Psoas muscle (tissue), 8 donors: ENCODE data around the gene YJU2. TPM values are rescaled to one million over a fixed set of nuclear protein-coding genes. Genes with fewer than 3 reads are reported as not detected.
A peak's percentile ranks its signal among the peaks of the same experiment; 100 is the strongest.

Source experiments
- ATAC-seq, 4 donors: fragments of 200-7000 bp; cut with Tn5 transposase; one replicate each; pipeline ENCODE4 v1.9.1; 2020; ENCODE audit warnings: moderate library complexity in 3 of 4, mild to moderate bottlenecking in 2 of 4
- DNase-seq, 2 donors: peaks; one replicate each; pipeline ENCODE4 v3.0.0-alpha.2; 2020
- H3K27ac ChIP-seq: fragments of 200-600 bp; one replicate; pipeline ENCODE4 v1.8.0; 2022
- H3K27me3 ChIP-seq, 3 donors: fragments of 200-600 bp in 1 of 3; one replicate each; pipeline versions ENCODE4 v1.6.1 to v1.8.0; 2013 to 2022; ENCODE audit warnings: low read length in 2 of 3, mild to moderate bottlenecking in 2 of 3, moderate library complexity in 1 of 3; ENCODE audit not compliant: insufficient read depth in 3 of 3
- H3K36me3 ChIP-seq, 2 donors: fragments of 200-600 bp in 1 of 2; one replicate each; pipeline versions ENCODE4 v1.6.1 to v1.8.0; 2013 to 2022; ENCODE audit warnings: low read depth in 1 of 2, mild to moderate bottlenecking in 1 of 2, moderate library complexity in 1 of 2; ENCODE audit not compliant: insufficient read depth in 1 of 2
- H3K4me1 ChIP-seq: fragments of 200-600 bp; one replicate; pipeline ENCODE4 v1.8.0; 2022
- H3K4me3 ChIP-seq: fragments of 200-600 bp; one replicate; pipeline ENCODE4 v1.8.0; 2022; ENCODE audit warnings: mild to moderate bottlenecking
- H3K9me3 ChIP-seq: fragments of 200-600 bp; one replicate; pipeline ENCODE4 v1.8.0; 2022
- CTCF ChIP-seq: fragments of 200-600 bp; IDR thresholded peaks from one replicate; pipeline ENCODE4 v1.8.0; 2022; ENCODE audit warnings: antibody characterized with exemption
- WGBS, 3 donors: extraction: QIAGEN DNeasy Blood & Tissue Kit; methylation state at CpG; one replicate each; pipeline versions ENCODE4 v1.1.6 to v1.1.7; 2013; 5-methylcytosine and 5-hydroxymethylcytosine counted together
- intact Hi-C, 2 donors: fragments of 100-400 bp; cut with DNase I; formaldehyde crosslinking; loops; one replicate each; pipeline versions ENCODE4 v1.11.0 to v1.14.2; 2022
- polyA plus RNA-seq, 3 donors: library from polyadenylated mRNA; stranded (reverse); fragments of 200-250 nt; gene quantifications; one replicate each; pipeline ENCODE4 v1.2.3, GENCODE V29; 2013
- total RNA-seq, 4 donors: library from RNA; stranded (reverse); fragmentation: NEBNext Ultra II Directional in 2 of 4; extraction: Animal tissue kit (Norgen Biotek cat#: 25700) in 2 of 4; gene quantifications; one replicate each; pipeline versions ENCODE4 v1.2.1 to v1.2.4, GENCODE V29; 2021 to 2023
- donor health status: healthy with polysubstance abuse.
- donor health status: DM: no; HTN: no; CAD: no; lungs with moderate emphysema.
- donor health status: Bipolar disorder and iron deficiency.
- donor health status: healthy.
- donor health status: DM: yes; HTN: yes; CAD: no.
- donor health status: DM: no; HTN: no; CAD: no.
- donor health status: DM: no; HTN: no; CAD: no.
- donor health status: DM: yes; HTN: yes; CAD: no.

Gene YJU2
- total and polyA plus RNA-seq, 7 donors = 11.7 to 39.9 (median 17.7) TPM

DNA sequence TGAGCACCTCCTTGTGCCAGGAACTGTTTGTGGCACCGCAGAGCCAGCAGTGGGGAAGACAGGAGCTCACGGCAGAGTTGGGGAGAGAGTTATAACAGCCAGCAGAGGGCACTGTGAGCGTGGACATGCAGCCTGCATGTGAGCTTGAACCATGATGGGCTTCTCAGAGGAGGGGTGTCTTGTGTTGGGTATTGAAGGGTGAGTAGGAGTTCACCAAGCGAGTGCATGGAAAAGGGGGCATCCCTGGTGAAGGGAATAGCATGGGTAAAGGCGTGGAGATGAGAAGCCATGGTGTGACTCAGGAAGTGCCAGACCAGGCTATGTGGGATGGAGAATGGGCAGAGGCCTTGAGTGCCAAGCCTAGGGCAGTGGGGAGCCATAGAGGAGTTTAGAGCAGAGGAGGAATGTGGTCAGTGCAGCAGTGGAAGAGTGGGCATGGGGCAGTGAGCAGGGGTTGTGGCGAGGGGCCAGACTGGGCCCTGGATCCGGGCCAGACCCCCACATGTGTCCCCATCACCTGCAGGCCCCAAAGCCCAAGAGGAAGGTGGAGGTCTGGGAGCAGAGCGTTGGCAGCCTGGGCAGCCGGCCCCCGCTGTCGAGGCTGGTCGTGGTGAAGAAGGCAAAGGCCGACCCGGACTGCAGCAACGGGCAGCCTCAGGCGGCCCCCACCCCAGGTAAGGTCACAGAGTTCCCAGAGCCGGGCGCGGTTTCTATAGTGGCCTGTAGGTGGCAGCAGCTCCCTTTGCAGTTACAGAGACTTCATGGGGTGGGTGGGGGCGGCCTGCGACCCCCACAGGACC lies 20.4 kb downstream of the YJU2 start:
- DNase-seq (peak; percentile 53 to 75), ATAC-seq (peak; percentile 49 to 82 (median 74))
- intact Hi-C loops = loop anchor here in 1 of 2 donors (2.0 to 10.0 kb wide), 2 partner anchors 88 to 258 kb away; no protein-coding TSS in a partner anchor

DNA sequence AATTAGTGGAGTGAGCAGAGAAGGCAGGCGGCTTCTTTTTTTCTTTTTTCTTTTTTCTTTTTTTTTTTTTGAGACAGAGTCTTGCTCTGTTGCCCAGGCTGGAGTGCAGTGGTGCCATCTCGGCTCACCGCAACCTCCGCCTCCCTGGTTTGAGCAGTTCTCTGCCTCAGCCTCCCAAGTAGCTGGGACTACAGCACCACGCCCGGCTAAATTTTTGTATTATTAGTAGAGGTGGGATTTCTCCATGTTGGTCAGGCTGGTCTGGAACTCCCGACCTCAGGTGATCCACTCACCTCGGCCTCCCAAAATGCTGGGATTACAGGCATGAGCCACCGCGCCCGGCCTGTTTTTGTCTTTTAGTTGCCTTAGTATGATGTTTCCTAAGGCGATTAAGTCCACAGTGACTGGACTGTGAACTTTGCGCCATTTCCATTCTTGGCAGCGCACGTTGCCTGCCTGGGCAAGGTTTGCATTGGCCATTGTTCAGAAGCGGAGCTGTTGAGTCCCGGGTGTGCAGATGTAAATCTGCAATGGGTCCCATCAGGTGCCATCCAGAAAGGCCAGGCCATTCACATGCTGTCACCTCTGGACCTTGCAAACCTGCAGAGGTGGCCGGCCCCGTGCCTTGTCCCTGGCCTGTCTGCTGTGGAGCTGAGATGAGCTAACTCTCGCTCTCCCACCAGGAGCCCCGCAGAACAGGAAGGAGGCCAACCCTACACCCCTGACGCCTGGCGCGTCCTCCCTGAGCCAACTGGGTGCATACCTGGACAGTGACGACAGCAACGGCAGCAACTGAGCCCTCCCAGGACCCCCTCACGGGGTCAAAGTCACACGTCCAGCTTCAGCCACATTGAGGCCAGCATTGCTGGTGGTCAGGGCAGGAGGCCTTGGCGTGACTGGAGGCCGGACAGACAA lies 21.3 kb downstream of the YJU2 start:
- Histone ChIP-seq H3K9me3 (no peaks in the 10 kb centered on the region), H3K36me3 (peaks cover 10 to 85% of the 10 kb centered on the region in 2 donors), H3K4me1 (no peaks in the 10 kb centered on the region), H3K27me3 (no peaks in the 10 kb centered on the region), H3K4me3 (no peak overlapping the region), H3K27ac (no peak overlapping the region)
- no peak for DNase-seq
- TF ChIP-seq CTCF = no peak
- 78 to 89% (median 88%) methylated on average over 30 of the region's 30 CpGs for WGBS, 3 donors
- intact Hi-C loops = loop anchor here (2.0 to 10.0 kb wide), 3 partner anchors 83 to 257 kb away; no protein-coding TSS in a partner anchor
- peak in 2 of 4 donors; percentile 32 to 39 for ATAC-seq

More for the DNA sequence above, 20.4 kb downstream of the YJU2 start:
- WGBS, 3 donors = 38 to 49% (median 38%) methylated on average over 18 to 21 of the region's 21 CpGs
- peak; percentile 77 for TF ChIP-seq CTCF
- H3K27me3 ChIP-seq = no peaks in the 10 kb centered on the region
- H3K9me3 ChIP-seq = no peaks in the 10 kb centered on the region
- no peak overlapping the region for H3K27ac ChIP-seq
- no peak overlapping the region for H3K4me3 ChIP-seq
- H3K36me3 ChIP-seq = peaks cover 10 to 91% of the 10 kb centered on the region in 2 donors
- H3K4me1 ChIP-seq = no peaks in the 10 kb centered on the region

DNA sequence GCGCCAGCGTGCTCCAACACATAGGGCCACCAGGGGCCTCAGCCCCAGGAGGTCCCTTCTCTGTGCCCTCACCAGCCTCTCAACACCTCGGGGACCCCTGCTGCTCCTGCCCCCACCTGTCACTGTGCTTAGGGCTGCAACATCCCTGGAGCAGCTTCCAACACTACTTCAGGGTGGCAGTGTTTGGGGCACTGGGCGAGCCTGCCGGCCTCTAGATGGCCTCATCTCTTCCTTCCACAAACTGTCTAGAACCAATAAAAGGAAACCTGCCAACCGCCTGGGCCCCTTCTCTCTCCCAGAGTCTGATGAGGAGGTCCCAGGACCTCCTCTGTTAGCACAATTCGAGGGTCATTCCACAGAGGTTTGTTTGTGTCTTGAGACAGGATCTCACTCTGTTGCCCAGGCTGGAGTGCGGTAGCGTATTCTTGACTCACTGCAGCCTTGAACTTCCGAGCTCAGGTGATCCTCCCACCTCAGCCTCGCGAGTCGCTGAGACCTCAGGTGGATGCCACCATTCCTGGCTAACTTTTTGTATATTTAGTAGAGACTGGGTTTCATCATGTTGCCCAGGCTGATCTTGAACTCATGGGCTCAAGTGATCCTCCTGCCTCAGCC lies 22.0 kb downstream of the YJU2 start:
- H3K36me3 ChIP-seq = peaks cover 10 to 80% of the 10 kb centered on the region in 2 donors
- no peak for ATAC-seq
- intact Hi-C loops = loop anchor here (2.0 to 10.0 kb wide), 2 partner anchors 82 to 256 kb away; no protein-coding TSS in a partner anchor

More for the DNA sequence above, 22.0 kb downstream of the YJU2 start:
- no peak for TF ChIP-seq CTCF
- Histone ChIP-seq H3K9me3 (no peaks in the 10 kb centered on the region), H3K27ac (no peak overlapping the region), H3K4me3 (no peak overlapping the region), H3K27me3 (no peaks in the 10 kb centered on the region), H3K4me1 (no peaks in the 10 kb centered on the region)
- WGBS, 3 donors = 84 to 91% (median 86%) methylated on average over 13 of the region's 13 CpGs
- no peak for DNase-seq
